SK-N-SH treated with all-trans-retinoic acid at 6 μM for 48 hours (cell line): ENCODE results near the gene R3HDM1.

Experiments used
- TF ChIP-seq, protein P1 (sequence below): fragments of 250-450 bp; sonication (Bioruptor Pico); IDR thresholded peaks from 2 replicates; pipeline ENCODE4 v1.5.1; 2020; ENCODE audit warnings: low read depth, mild to moderate bottlenecking, moderate library complexity
- TF ChIP-seq, protein P2 (sequence below): fragments of 250-450 bp; sonication (Bioruptor Pico); IDR thresholded peaks from 2 replicates; pipeline ENCODE4 v1.5.1; 2021; ENCODE audit warnings: mild to moderate bottlenecking, moderate library complexity

DNA sequence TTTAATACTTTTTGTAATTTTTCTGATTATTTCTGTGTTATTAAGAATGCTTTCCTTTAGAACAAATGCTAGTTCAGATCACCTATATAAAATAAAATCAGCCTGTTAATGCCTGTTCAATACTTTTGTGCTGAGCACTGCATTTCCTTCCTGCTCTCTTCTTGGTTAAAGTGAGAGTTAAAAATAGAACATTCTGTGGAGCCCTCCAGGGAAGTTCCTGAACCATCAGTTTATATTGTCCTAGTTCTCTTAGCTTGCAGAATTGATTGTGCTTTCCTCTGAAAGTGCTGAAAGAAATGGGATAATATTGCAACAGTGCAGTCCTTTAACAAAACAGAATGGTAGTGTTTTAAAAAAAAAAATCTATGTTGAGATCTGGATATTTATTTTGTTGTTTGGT is 135.8 kb downstream of the R3HDM1 start:
- TF ChIP-seq, protein P1, sequence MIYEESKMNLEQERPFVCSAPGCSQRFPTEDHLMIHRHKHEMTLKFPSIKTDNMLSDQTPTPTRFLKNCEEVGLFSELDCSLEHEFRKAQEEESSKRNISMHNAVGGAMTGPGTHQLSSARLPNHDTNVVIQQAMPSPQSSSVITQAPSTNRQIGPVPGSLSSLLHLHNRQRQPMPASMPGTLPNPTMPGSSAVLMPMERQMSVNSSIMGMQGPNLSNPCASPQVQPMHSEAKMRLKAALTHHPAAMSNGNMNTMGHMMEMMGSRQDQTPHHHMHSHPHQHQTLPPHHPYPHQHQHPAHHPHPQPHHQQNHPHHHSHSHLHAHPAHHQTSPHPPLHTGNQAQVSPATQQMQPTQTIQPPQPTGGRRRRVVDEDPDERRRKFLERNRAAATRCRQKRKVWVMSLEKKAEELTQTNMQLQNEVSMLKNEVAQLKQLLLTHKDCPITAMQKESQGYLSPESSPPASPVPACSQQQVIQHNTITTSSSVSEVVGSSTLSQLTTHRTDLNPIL (CRISPR knock-in tag): no peak
- TF ChIP-seq, protein P2, sequence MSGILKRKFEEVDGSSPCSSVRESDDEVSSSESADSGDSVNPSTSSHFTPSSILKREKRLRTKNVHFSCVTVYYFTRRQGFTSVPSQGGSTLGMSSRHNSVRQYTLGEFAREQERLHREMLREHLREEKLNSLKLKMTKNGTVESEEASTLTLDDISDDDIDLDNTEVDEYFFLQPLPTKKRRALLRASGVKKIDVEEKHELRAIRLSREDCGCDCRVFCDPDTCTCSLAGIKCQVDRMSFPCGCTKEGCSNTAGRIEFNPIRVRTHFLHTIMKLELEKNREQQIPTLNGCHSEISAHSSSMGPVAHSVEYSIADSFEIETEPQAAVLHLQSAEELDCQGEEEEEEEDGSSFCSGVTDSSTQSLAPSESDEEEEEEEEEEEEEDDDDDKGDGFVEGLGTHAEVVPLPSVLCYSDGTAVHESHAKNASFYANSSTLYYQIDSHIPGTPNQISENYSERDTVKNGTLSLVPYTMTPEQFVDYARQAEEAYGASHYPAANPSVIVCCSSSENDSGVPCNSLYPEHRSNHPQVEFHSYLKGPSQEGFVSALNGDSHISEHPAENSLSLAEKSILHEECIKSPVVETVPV (CRISPR knock-in tag): no peak
